ENCODE measurements around the gene KIF1A.

The KIF1A gene

GRCh38 chr2:240819858-240820606 is at the start of gene KIF1A:
Gene KIF1A (minus strand): TSS chr2:240820219. CDS start chr2:240797752, 22,467 bp downstream.
- no peak for DNase-seq (ENCODE audit: low read depth in 2 of 2)

- no peak for DNase-seq (ENCODE audit: low read depth in 2 of 2)
Measured at GRCh38 chr2:240869109-240869955, 49.3 kb upstream of the KIF1A start.

GRCh38 chr2:240868286-240869108 is 48.5 kb upstream of the KIF1A start, which contains the start of gene AGXT:
Gene AGXT (plus strand): TSS chr2:240868824. CDS start chr2:240868866, 42 bp downstream.
- DNase-seq (ENCODE audit: low read depth in 2 of 2), result no peak

GRCh38 chr2:240865391-240865790 is 45.4 kb upstream of the KIF1A start:
- no peak for DNase-seq (ENCODE audit: low read depth in 2 of 2)

- no peak for DNase-seq (ENCODE audit: low read depth in 2 of 2)
Measured at GRCh38 chr2:240864475-240864874, 44.5 kb upstream of the KIF1A start.

GRCh38 chr2:240861547-240861946 is 41.5 kb upstream of the KIF1A start:
- no peak for DNase-seq (ENCODE audit: low read depth in 2 of 2)

GRCh38 chr2:240858871-240859270 is 38.9 kb upstream of the KIF1A start:
- no peak for DNase-seq (ENCODE audit: low read depth in 2 of 2)

- no peak for DNase-seq (ENCODE audit: low read depth in 2 of 2)
Measured at GRCh38 chr2:240858321-240858720, 38.3 kb upstream of the KIF1A start.

- DNase-seq (ENCODE audit: low read depth in 2 of 2), result no peak
Measured at GRCh38 chr2:240857039-240858008, 37.3 kb upstream of the KIF1A start.

GRCh38 chr2:240856151-240856980 is 36.3 kb upstream of the KIF1A start:
- DNase-seq (ENCODE audit: low read depth in 2 of 2), result no peak

- no peak for DNase-seq (ENCODE audit: low read depth in 2 of 2)
Measured at GRCh38 chr2:240855670-240856069, 35.7 kb upstream of the KIF1A start.

- no peak for DNase-seq (ENCODE audit: low read depth in 2 of 2)
Measured at GRCh38 chr2:240852671-240853314, 32.8 kb upstream of the KIF1A start.

GRCh38 chr2:240851078-240851991 is 31.3 kb upstream of the KIF1A start:
- DNase-seq (ENCODE audit: low read depth in 2 of 2), result peak; percentile 63 to 78

- DNase-seq (ENCODE audit: low read depth in 2 of 2), result no peak
Measured at GRCh38 chr2:240850756-240851077, 30.7 kb upstream of the KIF1A start.

GRCh38 chr2:240850026-240850425 is 30.0 kb upstream of the KIF1A start:
- DNase-seq (ENCODE audit: low read depth in 2 of 2), result no peak

GRCh38 chr2:240848900-240849680 is 29.1 kb upstream of the KIF1A start:
- no peak for DNase-seq (ENCODE audit: low read depth in 2 of 2)

GRCh38 chr2:240847817-240848216 is 27.8 kb upstream of the KIF1A start:
- DNase-seq (ENCODE audit: low read depth in 2 of 2), result no peak
